HepG2 (cell line): ENCODE measurements around the gene CDH13.

Source experiments
- CBFB ChIP-seq: sonication (generic); formaldehyde crosslinking; IDR thresholded peaks from 2 replicates; pipeline ENCODE4 v1.4.0; 2020; ENCODE audit warnings: missing genetic modification reagents
- DNMT1 ChIP-seq: sonication (generic); formaldehyde crosslinking; IDR thresholded peaks from 2 replicates; pipeline ENCODE4 v1.5.1; 2020; ENCODE audit warnings: mild to moderate bottlenecking, missing genetic modification reagents
- ESRRA ChIP-seq: sonication (generic); formaldehyde crosslinking; IDR thresholded peaks from 2 replicates; pipeline ENCODE4 v1.5.1; 2020; ENCODE audit warnings: mild to moderate bottlenecking, low read depth, missing genetic modification reagents
- FOXM1 ChIP-seq: sonication (generic); formaldehyde crosslinking; IDR thresholded peaks from 2 replicates; pipeline ENCODE4 v1.5.0; 2020; ENCODE audit warnings: missing genetic modification reagents
- KDM1A ChIP-seq: IDR thresholded peaks from 2 replicates; pipeline ENCODE4 v1.6.1; 2016; ENCODE audit warnings: missing compliant biosample characterization
- KLF16 ChIP-seq, 2 experiments: sonication (generic) in 1 of 2; formaldehyde crosslinking in 1 of 2; IDR thresholded peaks; 2 replicates each; pipeline versions ENCODE4 v1.6.1 to v1.8.0; 2016 to 2023; ENCODE audit warnings: missing genetic modification reagents in 2 of 2, missing compliant biosample characterization in 1 of 2
- MED1 ChIP-seq: sonication (generic); formaldehyde crosslinking; IDR thresholded peaks from 2 replicates; pipeline ENCODE4 v1.4.0; 2020; ENCODE audit warnings: missing genetic modification reagents
- POLR2A ChIP-seq, 2 experiments: IDR thresholded peaks; 2 replicates each; pipeline ENCODE4 v1.6.1; 2011; ENCODE audit warnings: low read depth in 2 of 2, low read length in 2 of 2, mild to moderate bottlenecking in 1 of 2, moderate library complexity in 1 of 2; ENCODE audit not compliant: insufficient read depth in 1 of 2
- PREB ChIP-seq: sonication (generic); formaldehyde crosslinking; IDR thresholded peaks from 2 replicates; pipeline ENCODE4 v1.4.0; 2020; ENCODE audit warnings: missing genetic modification reagents
- SMC3 ChIP-seq: IDR thresholded peaks from 2 replicates; pipeline ENCODE4 v1.6.1; 2011; ENCODE audit warnings: low read length, improper control_type of control experiment
- ZFYVE20 ChIP-seq: sonication (generic); formaldehyde crosslinking; IDR thresholded peaks from 2 replicates; pipeline ENCODE4 v1.8.0; 2023; ENCODE audit warnings: low read depth, mild to moderate bottlenecking, moderate library complexity, missing genetic modification reagents, borderline replicate concordance

- TF ChIP-seq KDM1A (CRISPR knock-in tag): no peak
- no peak for TF ChIP-seq ZFYVE20
- TF ChIP-seq PREB (CRISPR knock-in tag): no peak
- TF ChIP-seq FOXM1 (CRISPR knock-in tag): no peak
- TF ChIP-seq KLF16 (CRISPR knock-in tag; IDR thresholded peaks at IDR 0.05): no peak
- no peak for TF ChIP-seq ESRRA (CRISPR knock-in tag)
- no peak for TF ChIP-seq POLR2A (IDR thresholded peaks at IDR 0.05; ENCODE audit: insufficient read depth in 1 of 2, low read depth in 2 of 2, low read length in 2 of 2)
- TF ChIP-seq DNMT1 (CRISPR knock-in tag): no peak
- TF ChIP-seq MED1 (CRISPR knock-in tag): no peak
- no peak for TF ChIP-seq CBFB (CRISPR knock-in tag)
- no peak for TF ChIP-seq SMC3
These were observed 593.3 kb downstream of the CDH13 start for GRCh38 chr16:83220066-83220465.
